CD14-positive monocyte (primary cell): ENCODE results near the gene MITF. TPM values are rescaled to one million over a fixed set of nuclear protein-coding genes. Genes with fewer than 3 reads are reported as not detected.

Experiments used
- DNase-seq, 3 donors: peaks; one replicate each; pipeline ENCODE4 v3.0.0-alpha.2; 2011 to 2022
- H2AFZ ChIP-seq: 2 replicates; pipeline ENCODE4 v1.6.0; 2012; ENCODE audit warnings: mild to moderate bottlenecking, low read depth, low read length, inconsistent platforms; ENCODE audit not compliant: insufficient read depth, poor library complexity, severe bottlenecking
- H3K27ac ChIP-seq, 2 donors: 1 replicate in 1 of 2; 2 replicates in 1 of 2; pipeline ENCODE4 v1.5.1; 2012 to 2013; ENCODE audit warnings: low read length in 2 of 2, control low read depth in 1 of 2, inconsistent platforms in 1 of 2, low read depth in 1 of 2, mild to moderate bottlenecking in 1 of 2
- H3K27me3 ChIP-seq, 2 donors: one replicate each; pipeline versions ENCODE4 v1.6.0 to v1.6.1; 2011 to 2013; ENCODE audit warnings: low read length in 2 of 2; ENCODE audit not compliant: control insufficient read depth in 2 of 2, insufficient read depth in 2 of 2
- H3K36me3 ChIP-seq, 2 donors: replicated peaks in 1 of 2; 1 replicate in 1 of 2; 2 replicates in 1 of 2; pipeline versions ENCODE4 v1.5.1 to v1.6.1; 2012 to 2013; ENCODE audit warnings: low read length in 2 of 2, control low read depth in 1 of 2, inconsistent platforms in 1 of 2, mild to moderate bottlenecking in 1 of 2; ENCODE audit not compliant: insufficient read depth in 2 of 2, control insufficient read depth in 1 of 2
- H3K4me1 ChIP-seq, 2 donors: 1 replicate in 1 of 2; 2 replicates in 1 of 2; pipeline versions ENCODE4 v1.5.1 to v1.6.1; 2012 to 2013; ENCODE audit warnings: low read length in 2 of 2, control low read depth in 1 of 2, inconsistent platforms in 1 of 2, mild to moderate bottlenecking in 1 of 2, moderate library complexity in 1 of 2; ENCODE audit not compliant: insufficient read depth in 2 of 2, control insufficient read depth in 1 of 2
- H3K4me2 ChIP-seq: replicated peaks from 2 replicates; pipeline ENCODE3; 2012; ENCODE audit warnings: low read length, moderate library complexity, mild to moderate bottlenecking; ENCODE audit not compliant: poor library complexity, severe bottlenecking; ENCODE audit errors: extremely low read depth
- H3K4me3 ChIP-seq, 3 experiments: fragments of 200-600 bp in 1 of 3; sonication (generic) in 1 of 3; replicated peaks in 1 of 3; 1 replicate in 2 of 3; 2 replicates in 1 of 3; pipeline ENCODE4 v1.5.1; 2011 to 2013; ENCODE audit warnings: low read length in 3 of 3, mild to moderate bottlenecking in 3 of 3, control low read depth in 2 of 3, low read depth in 2 of 3, inconsistent platforms in 1 of 3, moderate library complexity in 1 of 3
- H3K79me2 ChIP-seq: 2 replicates; pipeline ENCODE4 v1.6.0; 2012; ENCODE audit warnings: mild to moderate bottlenecking, control low read depth, inconsistent platforms, low read length, moderate library complexity; ENCODE audit not compliant: insufficient read depth
- H3K9ac ChIP-seq: 2 replicates; pipeline ENCODE4 v1.6.0; 2017; ENCODE audit warnings: low read length, mild to moderate bottlenecking; ENCODE audit not compliant: insufficient read depth, poor library complexity, severe bottlenecking
- H3K9me3 ChIP-seq, 2 donors: replicated peaks in 1 of 2; 1 replicate in 1 of 2; 2 replicates in 1 of 2; pipeline versions ENCODE4 v1.5.1 to v1.6.1; 2012 to 2013; ENCODE audit warnings: low read length in 2 of 2, control low read depth in 1 of 2; ENCODE audit not compliant: control insufficient read depth in 1 of 2, insufficient read depth in 1 of 2
- H4K20me1 ChIP-seq: 2 replicates; pipeline ENCODE4 v1.6.0; 2012; ENCODE audit warnings: mild to moderate bottlenecking, low read length, control low read depth, moderate library complexity; ENCODE audit not compliant: insufficient read depth
- H3K27ac Mint-ChIP-seq, 7 donors: one replicate each; pipeline ENCODE4 v1.8.0; 2020; ENCODE audit warnings: mild to moderate bottlenecking in 7 of 7, mixed read lengths in 7 of 7, moderate library complexity in 6 of 7, inconsistent platforms in 2 of 7
- H3K27me3 Mint-ChIP-seq, 3 donors: one replicate each; pipeline ENCODE4 v1.8.0; 2021 to 2022; ENCODE audit warnings: low read depth in 3 of 3, mild to moderate bottlenecking in 3 of 3, mixed read lengths in 3 of 3, moderate library complexity in 3 of 3, inconsistent platforms in 1 of 3
- H3K36me3 Mint-ChIP-seq, 2 donors: one replicate each; pipeline ENCODE4 v1.8.0; 2020; ENCODE audit warnings: mixed read lengths in 2 of 2, inconsistent platforms in 1 of 2, mild to moderate bottlenecking in 1 of 2
- H3K4me1 Mint-ChIP-seq: one replicate; pipeline ENCODE4 v1.8.0; 2020; ENCODE audit warnings: mild to moderate bottlenecking, mixed read lengths
- H3K4me3 Mint-ChIP-seq, 2 donors: one replicate each; pipeline ENCODE4 v1.8.0; 2020; ENCODE audit warnings: mild to moderate bottlenecking in 2 of 2, mixed read lengths in 2 of 2, moderate library complexity in 1 of 2
- H3K9me3 Mint-ChIP-seq, 7 donors: one replicate each; pipeline ENCODE4 v1.8.0; 2020 to 2022; ENCODE audit warnings: mixed read lengths in 7 of 7, mild to moderate bottlenecking in 6 of 7, moderate library complexity in 6 of 7, inconsistent platforms in 2 of 7
- WGBS: methylation state at CpG from one replicate; pipeline ENCODE4 v1.1.5; 2013; ENCODE audit warnings: missing lambda C conversion rate; ENCODE audit not compliant: insufficient coverage; 5-methylcytosine and 5-hydroxymethylcytosine counted together
- intact Hi-C, 2 donors: fragments of 100-400 bp; cut with micrococcal nuclease; formaldehyde crosslinking; loops; one replicate each; pipeline versions ENCODE4 v1.15.0 to v1.15.1; 2023
- polyA plus RNA-seq, 3 donors: library from polyadenylated mRNA; depleted of rRNA in 1 of 3; unstranded in 2 of 3; stranded (reverse) in 1 of 3; fragments of 300-500 nt in 2 of 3; fragments of >200 nt in 1 of 3; fragmentation: Illumina TruSeq in 2 of 3; gene quantifications; 1 replicate in 2 of 3; 2 replicates in 1 of 3; pipeline ENCODE4 v1.2.3, GENCODE V29; 2012 to 2021
- TF ChIP-seq, protein P1 (sequence below): fragments of 200-600 bp; IDR thresholded peaks from one replicate; pipeline ENCODE4 v1.8.0; 2022; ENCODE audit warnings: antibody characterized with exemption, mild to moderate bottlenecking

MITF gene
- polyA plus RNA-seq, 3 donors, result 7.0 to 15.1 (median 12.1) TPM

DNA sequence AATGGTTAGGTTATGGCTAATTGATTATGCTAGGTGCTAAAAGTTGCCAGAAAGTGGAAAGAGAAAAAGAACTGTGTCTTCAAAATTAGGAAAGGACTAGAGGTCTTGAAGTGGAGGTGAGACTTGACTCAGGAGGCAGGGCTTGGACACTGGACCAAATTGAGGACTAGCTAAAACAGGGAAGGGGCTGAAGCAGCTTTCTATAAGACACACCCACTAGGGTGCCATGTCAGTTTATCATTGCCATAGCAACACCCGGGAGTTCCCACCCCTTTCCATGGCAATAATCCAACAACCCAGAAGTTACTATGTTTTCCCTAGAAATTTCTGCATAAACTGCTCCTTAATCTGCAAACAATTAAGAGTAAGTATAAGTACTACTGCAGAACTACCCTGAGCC, 42.9 kb upstream of the MITF start:
- Histone ChIP-seq H3K36me3 (no peaks in the 10 kb centered on the region), H3K4me2 (no peak overlapping the region), H2AFZ (no peak overlapping the region), H3K27me3 (no peaks in the 10 kb centered on the region), H4K20me1 (no peaks in the 10 kb centered on the region), H3K4me3 (no peak overlapping the region), H3K79me2 (no peaks in the 10 kb centered on the region), H3K4me1 (no peaks in the 10 kb centered on the region), H3K9ac (no peak overlapping the region), H3K27ac (no peak overlapping the region), H3K9me3 (peaks cover 5 to 6% of the 10 kb centered on the region in 2 donors)
- H3K4me3 Mint-ChIP-seq, result no peak overlapping the region
- H3K36me3 Mint-ChIP-seq, result no peaks in the 10 kb centered on the region
- no CpG with 5 or more reads among the region's 1 CpG for WGBS
- peaks cover 11% of the 10 kb centered on the region for H3K4me1 Mint-ChIP-seq
- TF ChIP-seq, protein P1, sequence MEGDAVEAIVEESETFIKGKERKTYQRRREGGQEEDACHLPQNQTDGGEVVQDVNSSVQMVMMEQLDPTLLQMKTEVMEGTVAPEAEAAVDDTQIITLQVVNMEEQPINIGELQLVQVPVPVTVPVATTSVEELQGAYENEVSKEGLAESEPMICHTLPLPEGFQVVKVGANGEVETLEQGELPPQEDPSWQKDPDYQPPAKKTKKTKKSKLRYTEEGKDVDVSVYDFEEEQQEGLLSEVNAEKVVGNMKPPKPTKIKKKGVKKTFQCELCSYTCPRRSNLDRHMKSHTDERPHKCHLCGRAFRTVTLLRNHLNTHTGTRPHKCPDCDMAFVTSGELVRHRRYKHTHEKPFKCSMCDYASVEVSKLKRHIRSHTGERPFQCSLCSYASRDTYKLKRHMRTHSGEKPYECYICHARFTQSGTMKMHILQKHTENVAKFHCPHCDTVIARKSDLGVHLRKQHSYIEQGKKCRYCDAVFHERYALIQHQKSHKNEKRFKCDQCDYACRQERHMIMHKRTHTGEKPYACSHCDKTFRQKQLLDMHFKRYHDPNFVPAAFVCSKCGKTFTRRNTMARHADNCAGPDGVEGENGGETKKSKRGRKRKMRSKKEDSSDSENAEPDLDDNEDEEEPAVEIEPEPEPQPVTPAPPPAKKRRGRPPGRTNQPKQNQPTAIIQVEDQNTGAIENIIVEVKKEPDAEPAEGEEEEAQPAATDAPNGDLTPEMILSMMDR, result no peak
- H3K27me3 Mint-ChIP-seq, result no peaks in the 10 kb centered on the region
- intact Hi-C loops, result loop anchor here in 1 of 2 donors (10.0 kb wide), 1 partner anchor 248 kb away; no protein-coding TSS in a partner anchor
- peaks cover 0 to 8% (median 6%) of the 10 kb centered on the region in 7 donors for H3K9me3 Mint-ChIP-seq
- no peak for DNase-seq
- peak overlapping the region in 1 of 7 donors; percentile 18 for H3K27ac Mint-ChIP-seq

DNA sequence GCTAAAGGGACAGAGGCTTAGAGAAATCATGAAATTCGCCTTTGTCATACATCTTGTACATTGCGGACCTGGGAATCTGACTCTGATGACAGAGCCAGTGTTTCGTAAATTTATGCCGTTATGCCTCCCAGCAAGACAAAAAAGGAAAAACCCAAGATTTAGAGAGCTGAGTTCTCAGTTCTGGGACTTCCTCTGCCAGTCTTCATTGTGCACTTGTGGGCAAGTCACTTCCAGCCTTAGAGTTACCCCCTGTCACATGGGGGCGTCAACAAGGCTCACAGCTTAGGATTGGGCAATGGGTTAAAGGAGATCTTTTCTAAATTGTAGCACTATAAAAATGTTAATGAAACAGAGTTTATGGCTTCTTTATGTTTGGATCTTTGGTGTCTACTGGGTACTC, 41.9 kb upstream of the MITF start:
- no peak overlapping the region for H3K27ac Mint-ChIP-seq
- TF ChIP-seq, protein P1, result no peak
- Histone ChIP-seq H4K20me1 (no peaks in the 10 kb centered on the region), H3K4me3 (no peak overlapping the region), H3K27ac (no peak overlapping the region), H3K27me3 (no peaks in the 10 kb centered on the region), H3K4me1 (no peaks in the 10 kb centered on the region), H3K36me3 (no peaks in the 10 kb centered on the region), H3K4me2 (no peak overlapping the region), H3K9me3 (peaks cover 5 to 6% of the 10 kb centered on the region in 2 donors), H3K79me2 (no peaks in the 10 kb centered on the region), H2AFZ (no peak overlapping the region), H3K9ac (no peak overlapping the region)
- no peak overlapping the region for H3K4me3 Mint-ChIP-seq
- peaks cover 4 to 13% (median 9%) of the 10 kb centered on the region in 7 donors for H3K9me3 Mint-ChIP-seq
- no peaks in the 10 kb centered on the region for H3K36me3 Mint-ChIP-seq
- intact Hi-C loops, result loop anchor here in 1 of 2 donors (10.0 kb wide), 1 partner anchor 247 kb away; no protein-coding TSS in a partner anchor
- no peaks in the 10 kb centered on the region for H3K27me3 Mint-ChIP-seq
- DNase-seq, result no peak
- H3K4me1 Mint-ChIP-seq, result peaks cover 11% of the 10 kb centered on the region
- WGBS, result 52% methylated on average over 4 of the region's 5 CpGs
